H1 (cell line): Measurements from ENCODE around the gene PTPRG.

Experiments used
- CREB1 ChIP-seq: IDR thresholded peaks from 2 replicates; pipeline ENCODE4 v1.6.1; 2012; ENCODE audit warnings: inconsistent platforms
- JUND ChIP-seq: IDR thresholded peaks from 2 replicates; pipeline ENCODE4 v1.6.1; 2011; ENCODE audit warnings: mild to moderate bottlenecking, improper control_type of control experiment, low read length
- POLR2AphosphoS5 ChIP-seq: IDR thresholded peaks from 2 replicates; pipeline ENCODE4 v1.6.1; 2011; ENCODE audit warnings: low read depth, low read length
- POU5F1 ChIP-seq: IDR thresholded peaks from 2 replicates; pipeline ENCODE4 v1.6.1; 2011; ENCODE audit warnings: low read depth, mild to moderate bottlenecking, low read length, moderate library complexity
- SRF ChIP-seq: IDR thresholded peaks from 2 replicates; pipeline ENCODE4 v1.6.1; 2011; ENCODE audit warnings: mild to moderate bottlenecking, low read depth, low read length, moderate library complexity
- TF ChIP-seq, protein P1 (sequence below), 3 experiments: IDR thresholded peaks; 1 replicate in 2 of 3; 2 replicates in 1 of 3; pipeline versions ENCODE4 v1.5.1 to v1.6.1; 2011; ENCODE audit warnings: low read length in 3 of 3, mild to moderate bottlenecking in 3 of 3, inconsistent platforms in 2 of 3, low read depth in 1 of 3, moderate library complexity in 1 of 3; ENCODE audit not compliant: insufficient read depth in 1 of 3; ENCODE audit errors: control extremely low read depth in 1 of 3

DNA sequence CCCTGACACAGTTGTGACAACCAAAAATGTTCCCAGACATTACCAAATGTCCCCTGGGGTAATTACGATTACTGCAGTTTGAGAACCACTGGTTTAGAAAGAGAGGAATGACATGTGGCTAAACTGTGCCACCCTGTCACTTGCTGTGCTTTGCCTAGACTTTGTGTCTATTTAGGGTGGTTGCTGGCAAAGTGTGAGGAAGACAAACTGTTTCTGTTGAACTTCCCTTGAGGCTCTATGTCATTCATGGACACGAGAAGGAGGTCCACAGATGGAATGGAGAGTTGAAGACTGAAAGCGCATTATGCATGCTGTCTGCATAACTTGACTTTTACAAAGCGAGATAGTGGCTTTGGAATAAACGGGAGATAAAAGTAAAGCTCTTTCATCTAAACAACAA lies 495.3 kb downstream of the PTPRG start:
- no peak for TF ChIP-seq POLR2AphosphoS5
- TF ChIP-seq, protein P1, sequence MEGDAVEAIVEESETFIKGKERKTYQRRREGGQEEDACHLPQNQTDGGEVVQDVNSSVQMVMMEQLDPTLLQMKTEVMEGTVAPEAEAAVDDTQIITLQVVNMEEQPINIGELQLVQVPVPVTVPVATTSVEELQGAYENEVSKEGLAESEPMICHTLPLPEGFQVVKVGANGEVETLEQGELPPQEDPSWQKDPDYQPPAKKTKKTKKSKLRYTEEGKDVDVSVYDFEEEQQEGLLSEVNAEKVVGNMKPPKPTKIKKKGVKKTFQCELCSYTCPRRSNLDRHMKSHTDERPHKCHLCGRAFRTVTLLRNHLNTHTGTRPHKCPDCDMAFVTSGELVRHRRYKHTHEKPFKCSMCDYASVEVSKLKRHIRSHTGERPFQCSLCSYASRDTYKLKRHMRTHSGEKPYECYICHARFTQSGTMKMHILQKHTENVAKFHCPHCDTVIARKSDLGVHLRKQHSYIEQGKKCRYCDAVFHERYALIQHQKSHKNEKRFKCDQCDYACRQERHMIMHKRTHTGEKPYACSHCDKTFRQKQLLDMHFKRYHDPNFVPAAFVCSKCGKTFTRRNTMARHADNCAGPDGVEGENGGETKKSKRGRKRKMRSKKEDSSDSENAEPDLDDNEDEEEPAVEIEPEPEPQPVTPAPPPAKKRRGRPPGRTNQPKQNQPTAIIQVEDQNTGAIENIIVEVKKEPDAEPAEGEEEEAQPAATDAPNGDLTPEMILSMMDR (IDR thresholded peaks at IDR 0.05; ENCODE audit: control extremely low read depth in 1 of 3, insufficient read depth in 1 of 3, low read depth in 1 of 3, low read length in 3 of 3), result no peak
- TF ChIP-seq CREB1, result no peak
- no peak for TF ChIP-seq POU5F1
- TF ChIP-seq JUND, result no peak
- no peak for TF ChIP-seq SRF
